GM12891 (cell line): ENCODE data around the gene RAPGEF2.

ENCODE experiments used
- DNase-seq: peaks from one replicate; pipeline ENCODE4 v3.0.0; 2011; ENCODE audit warnings: low spot score; ENCODE audit not compliant: insufficient read length
- FAIRE-seq: peaks from 2 replicates; lab custom pipeline; 2011; peaks lifted over from hg19 to GRCh38; lab: Jason Lieb, UNC
- PAX5 ChIP-seq: IDR thresholded peaks from 2 replicates; pipeline ENCODE4 v1.6.1; 2011; ENCODE audit warnings: low read length, moderate library complexity, mild to moderate bottlenecking; ENCODE audit not compliant: insufficient read depth, severe bottlenecking
- POLR2A ChIP-seq: IDR thresholded peaks from 2 replicates; pipeline ENCODE4 v1.6.1; 2011; ENCODE audit warnings: low read depth, low read length, control low read depth
- POLR2AphosphoS5 ChIP-seq: IDR thresholded peaks from 2 replicates; pipeline ENCODE4 v1.6.1; 2011; ENCODE audit warnings: low read depth, low read length, control low read depth
- POU2F2 ChIP-seq: IDR thresholded peaks from 2 replicates; pipeline ENCODE4 v1.6.1; 2011; ENCODE audit warnings: low read depth, mild to moderate bottlenecking, control low read depth, low read length, moderate library complexity
- SPI1 ChIP-seq: IDR thresholded peaks from 2 replicates; pipeline ENCODE4 v1.6.1; 2011; ENCODE audit warnings: low read depth, low read length, control low read depth
- TAF1 ChIP-seq: IDR thresholded peaks from 2 replicates; pipeline ENCODE4 v1.6.1; 2011; ENCODE audit warnings: low read depth, low read length, control low read depth

RAPGEF2 gene

GRCh38 chr4:159145318-159145991 is 42.6 kb downstream of the RAPGEF2 start:
- peak; percentile 68 for FAIRE-seq

DNA sequence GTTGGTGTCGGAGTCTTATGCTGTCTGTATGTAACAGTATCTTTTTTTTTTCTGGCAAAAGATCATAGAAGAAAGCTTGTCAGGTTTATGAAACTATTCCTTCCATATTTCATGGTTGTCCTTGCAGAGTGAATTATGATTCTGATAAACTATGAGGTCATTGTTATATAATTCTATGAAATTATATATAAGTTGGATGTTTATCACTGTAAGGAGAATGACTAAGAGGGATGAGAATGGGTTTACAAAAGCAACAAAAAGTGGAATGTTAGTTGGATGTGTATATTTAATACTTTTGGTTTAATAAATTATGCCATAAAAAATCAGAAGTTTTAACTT is 43.1 kb downstream of the RAPGEF2 start:
- no peak for DNase-seq
- TF ChIP-seq SPI1, result no peak
- no peak for TF ChIP-seq PAX5
- TF ChIP-seq POLR2AphosphoS5, result no peak
- TF ChIP-seq TAF1, result no peak
- TF ChIP-seq POU2F2, result no peak
- TF ChIP-seq POLR2A, result no peak
- no peak for FAIRE-seq

More at GRCh38 chr4:159145318-159145991, 42.6 kb downstream of the RAPGEF2 start:
- DNase-seq, result no peak
- no peak for TF ChIP-seq PAX5
- no peak for TF ChIP-seq POU2F2
- TF ChIP-seq SPI1, result no peak
- no peak for TF ChIP-seq POLR2AphosphoS5
- TF ChIP-seq POLR2A, result no peak
- no peak for TF ChIP-seq TAF1

GRCh38 chr4:159146488-159146887 is 43.6 kb downstream of the RAPGEF2 start:
- DNase-seq, result no peak
- TF ChIP-seq TAF1 (no peak), POU2F2 (no peak), POLR2AphosphoS5 (no peak), POLR2A (no peak), PAX5 (no peak), SPI1 (no peak)
- no peak for FAIRE-seq

DNA sequence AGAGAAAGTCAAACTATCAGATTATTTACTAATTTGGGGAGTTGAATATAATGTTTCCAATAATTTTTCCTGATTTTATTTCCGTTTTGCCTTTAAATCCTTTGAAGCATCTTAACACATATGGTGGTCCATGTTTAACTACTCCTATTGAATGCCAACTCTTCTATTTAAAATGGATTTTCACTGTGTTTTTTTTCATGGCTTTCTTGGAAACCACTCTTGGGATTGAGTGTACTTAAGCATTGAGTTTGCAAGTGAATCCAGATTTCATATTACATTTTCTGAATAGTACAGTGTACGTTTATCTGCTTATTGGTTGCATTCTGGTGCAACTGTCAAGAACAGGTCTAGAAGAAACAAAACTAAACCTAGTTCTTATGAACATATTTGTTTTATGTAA is 45.6 kb downstream of the RAPGEF2 start:
- no peak for DNase-seq
- TF ChIP-seq TAF1, result no peak
- no peak for TF ChIP-seq PAX5
- TF ChIP-seq POU2F2, result no peak
- TF ChIP-seq POLR2A, result no peak
- TF ChIP-seq POLR2AphosphoS5, result no peak
- TF ChIP-seq SPI1, result no peak
- FAIRE-seq, result no peak

GRCh38 chr4:159149666-159150065 is 46.8 kb downstream of the RAPGEF2 start:
- TF ChIP-seq TAF1 (no peak), POU2F2 (no peak), POLR2AphosphoS5 (no peak), SPI1 (no peak), PAX5 (no peak), POLR2A (no peak)
- FAIRE-seq, result no peak
- no peak for DNase-seq

DNA sequence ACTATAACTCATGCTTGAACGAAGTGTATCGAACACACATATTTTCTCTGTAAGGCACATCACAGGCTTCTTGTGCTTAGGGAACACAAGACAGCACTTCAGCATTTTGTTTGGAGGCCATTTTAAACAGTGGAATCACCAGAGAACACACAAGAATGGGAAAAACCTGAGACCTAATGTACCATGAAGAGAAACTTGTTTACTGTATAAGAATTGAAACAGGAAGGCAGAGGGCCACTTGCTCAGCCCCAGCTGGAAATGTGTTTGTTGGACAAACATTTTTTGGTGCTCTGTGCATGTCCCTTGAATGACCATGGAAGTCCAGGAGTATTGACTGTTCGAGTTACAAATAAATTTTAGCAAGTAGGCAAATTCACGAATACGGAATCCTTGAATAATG is 47.5 kb downstream of the RAPGEF2 start:
- no peak for TF ChIP-seq POLR2AphosphoS5
- no peak for TF ChIP-seq PAX5
- TF ChIP-seq SPI1, result no peak
- TF ChIP-seq POU2F2, result no peak
- no peak for TF ChIP-seq POLR2A
- TF ChIP-seq TAF1, result no peak
- FAIRE-seq (peak; percentile 38), DNase-seq (no peak)

DNA sequence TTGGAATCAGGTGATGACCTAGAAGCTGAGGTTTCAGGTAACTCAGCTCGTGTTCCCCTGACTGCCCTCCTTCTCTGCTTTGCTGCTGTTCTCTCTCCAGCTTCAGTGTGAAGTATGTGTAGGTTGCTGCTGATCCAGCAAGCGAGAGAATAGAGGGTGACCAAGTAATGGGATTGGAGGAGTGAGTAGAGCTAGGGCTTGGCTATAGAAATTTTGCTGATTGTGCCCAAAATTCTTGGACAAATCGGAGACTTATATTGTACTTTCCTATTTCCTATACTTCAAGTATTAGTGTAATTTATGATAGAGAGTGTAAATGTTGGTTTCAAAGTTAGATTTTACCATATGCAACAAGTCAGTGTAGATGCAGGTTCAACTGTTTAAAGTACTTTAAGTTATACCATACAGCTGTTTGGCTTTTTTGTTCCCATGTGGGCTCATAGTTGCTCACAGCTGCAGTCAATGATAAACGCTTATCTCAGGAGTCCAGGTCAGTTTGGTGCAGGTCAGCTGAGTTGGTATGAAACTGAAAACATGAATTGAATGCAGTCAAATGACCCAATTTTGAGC is 48.0 kb downstream of the RAPGEF2 start:
- FAIRE-seq (peak; percentile 61), DNase-seq (no peak)
- no peak for TF ChIP-seq POLR2AphosphoS5
- no peak for TF ChIP-seq TAF1
- TF ChIP-seq PAX5, result no peak
- TF ChIP-seq POLR2A, result no peak
- TF ChIP-seq SPI1, result no peak
- no peak for TF ChIP-seq POU2F2

DNA sequence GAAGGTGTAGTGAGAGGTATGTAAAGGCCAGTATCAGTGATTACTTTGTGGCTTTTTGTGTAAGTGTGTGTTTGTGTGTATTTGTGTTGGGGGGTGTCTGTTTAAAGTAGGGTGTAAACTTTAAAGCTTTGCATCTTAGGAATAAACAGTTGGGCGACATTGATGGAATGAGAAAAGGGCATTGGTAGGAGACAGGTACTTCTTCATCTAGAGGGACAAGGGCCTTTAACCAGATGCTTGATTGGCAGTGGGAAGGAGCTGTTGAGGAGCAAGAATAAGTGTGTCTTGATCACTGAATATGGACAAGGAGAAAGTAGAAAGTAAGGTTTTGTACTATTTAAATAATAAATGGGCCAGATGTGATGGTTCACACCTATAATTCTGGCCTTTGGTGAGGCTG is 48.8 kb downstream of the RAPGEF2 start:
- TF ChIP-seq TAF1, result no peak
- no peak for TF ChIP-seq SPI1
- no peak for TF ChIP-seq POU2F2
- DNase-seq (no peak), FAIRE-seq (peak; percentile 35)

DNA sequence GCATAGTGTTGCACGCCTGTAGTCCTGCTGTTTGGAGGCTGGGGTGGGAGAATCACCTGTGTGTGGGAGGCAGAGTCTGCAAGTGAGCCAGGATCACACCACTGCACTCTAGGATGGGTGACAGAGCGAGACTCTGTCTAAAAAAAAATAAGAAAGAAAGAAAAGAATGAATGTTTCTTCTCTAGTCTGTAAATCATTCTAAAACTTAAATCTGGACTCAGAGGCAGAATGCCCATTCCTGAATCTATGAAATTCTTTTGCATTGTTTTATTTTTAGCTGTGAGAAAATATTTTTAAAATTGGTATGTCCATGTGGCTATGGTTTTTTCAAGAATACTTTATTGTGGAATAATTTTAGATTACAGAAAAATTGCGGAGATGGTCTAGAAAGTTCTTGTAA is 49.3 kb downstream of the RAPGEF2 start:
- no peak for DNase-seq
- TF ChIP-seq TAF1 (no peak), POU2F2 (no peak), POLR2A (no peak), POLR2AphosphoS5 (no peak)
- no peak for FAIRE-seq
